Activated CD4-positive, alpha-beta T cell treated with anti-CD3 and anti-CD28 coated beads, Interleukin-2, amount 50 U/mL, for 24 hours (primary cell): ENCODE results near the gene EVA1A.

ENCODE experiments used
- DNase-seq, 2 donors: peaks; one replicate each; pipeline ENCODE4 v3.0.0-alpha.2; 2020; ENCODE audit warnings: low read depth in 1 of 2, low spot score in 1 of 2

Gene EVA1A

GRCh38 chr2:75592030-75592429 lies 31.3 kb upstream of the EVA1A start:
- no peak for DNase-seq

GRCh38 chr2:75589391-75590105 lies 28.8 kb upstream of the EVA1A start:
- DNase-seq: no peak

GRCh38 chr2:75587954-75588587 lies 27.3 kb upstream of the EVA1A start:
- DNase-seq: no peak

- DNase-seq: no peak
Observed at GRCh38 chr2:75586971-75587370, 26.2 kb upstream of the EVA1A start.

GRCh38 chr2:75582840-75583239 lies 22.1 kb upstream of the EVA1A start:
- no peak for DNase-seq

GRCh38 chr2:75580606-75581005 lies 19.9 kb upstream of the EVA1A start:
- DNase-seq: no peak

- DNase-seq: no peak
Observed at GRCh38 chr2:75580156-75580555, 19.4 kb upstream of the EVA1A start.

- no peak for DNase-seq
Observed at GRCh38 chr2:75579186-75579585, 18.4 kb upstream of the EVA1A start.

- DNase-seq: no peak
Observed at GRCh38 chr2:75577280-75577679, 16.5 kb upstream of the EVA1A start.

GRCh38 chr2:75574106-75574505 lies 13.4 kb upstream of the EVA1A start:
- DNase-seq: no peak

GRCh38 chr2:75573145-75573878 lies 12.6 kb upstream of the EVA1A start:
- no peak for DNase-seq

GRCh38 chr2:75571730-75572430 lies 11.1 kb upstream of the EVA1A start:
- no peak for DNase-seq

- DNase-seq: no peak
Observed at GRCh38 chr2:75570948-75571729, 10.4 kb upstream of the EVA1A start.

GRCh38 chr2:75570024-75570947 lies 9.5 kb upstream of the EVA1A start:
- DNase-seq: no peak

- DNase-seq: no peak
Observed at GRCh38 chr2:75569546-75569945, 8.8 kb upstream of the EVA1A start.

- no peak for DNase-seq
Observed at GRCh38 chr2:75568174-75568573, 7.4 kb upstream of the EVA1A start.

- no peak for DNase-seq
Observed at GRCh38 chr2:75565472-75566462, 5.0 kb upstream of the EVA1A start.

GRCh38 chr2:75564713-75565359 lies 4.1 kb upstream of the EVA1A start:
- DNase-seq: no peak
